GM19043 (cell line): ENCODE measurements around the gene PSMB7.

ENCODE experiments used
- ATAC-seq: cut with Tn5 transposase; IDR thresholded peaks from one replicate; pipeline ENCODE4 v1.9.1; 2021; ENCODE audit warnings: low read depth; ENCODE audit not compliant: unreplicated experiment

Gene PSMB7

DNA sequence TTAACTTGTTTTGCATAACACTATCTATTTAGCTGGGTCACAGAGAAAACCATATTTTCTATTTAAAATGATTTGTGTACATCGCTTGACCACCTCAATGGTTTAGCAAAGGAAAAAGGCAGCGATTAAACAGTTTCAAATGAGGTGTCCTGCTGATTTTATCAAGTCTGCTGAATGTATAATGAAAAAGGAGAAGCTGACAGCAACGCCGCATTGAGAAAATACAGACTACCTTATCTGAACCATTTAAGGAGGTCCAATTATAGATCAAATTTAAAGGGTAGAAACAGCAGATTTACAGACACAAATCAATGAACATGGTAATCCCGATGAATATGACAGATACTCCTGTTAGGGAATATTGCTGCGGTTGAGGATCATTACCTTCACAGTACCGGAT is 29.6 kb downstream of the PSMB7 start:
- no peak for ATAC-seq

DNA sequence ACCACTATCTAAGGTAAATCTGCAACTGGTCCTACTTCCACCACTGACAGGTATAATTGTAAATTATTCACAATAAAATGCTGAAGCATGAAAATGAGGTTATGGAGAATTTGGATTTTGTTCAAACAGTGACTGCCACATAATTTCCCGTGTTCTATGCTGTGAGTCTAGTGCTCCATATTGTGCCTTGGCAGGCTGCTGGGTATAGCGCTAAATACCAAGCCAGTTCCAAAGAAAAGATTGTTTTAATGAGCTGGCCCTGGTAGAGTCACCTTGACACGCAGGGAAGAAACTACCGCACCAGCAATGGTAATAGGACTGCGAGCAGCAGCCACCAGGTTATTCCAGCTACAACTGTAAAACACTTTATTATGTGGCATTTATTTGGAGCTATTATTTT is 30.4 kb downstream of the PSMB7 start:
- no peak for ATAC-seq

- ATAC-seq = no peak
Measured at GRCh38 chr9:124384210-124384609, 31.0 kb downstream of the PSMB7 start.

DNA sequence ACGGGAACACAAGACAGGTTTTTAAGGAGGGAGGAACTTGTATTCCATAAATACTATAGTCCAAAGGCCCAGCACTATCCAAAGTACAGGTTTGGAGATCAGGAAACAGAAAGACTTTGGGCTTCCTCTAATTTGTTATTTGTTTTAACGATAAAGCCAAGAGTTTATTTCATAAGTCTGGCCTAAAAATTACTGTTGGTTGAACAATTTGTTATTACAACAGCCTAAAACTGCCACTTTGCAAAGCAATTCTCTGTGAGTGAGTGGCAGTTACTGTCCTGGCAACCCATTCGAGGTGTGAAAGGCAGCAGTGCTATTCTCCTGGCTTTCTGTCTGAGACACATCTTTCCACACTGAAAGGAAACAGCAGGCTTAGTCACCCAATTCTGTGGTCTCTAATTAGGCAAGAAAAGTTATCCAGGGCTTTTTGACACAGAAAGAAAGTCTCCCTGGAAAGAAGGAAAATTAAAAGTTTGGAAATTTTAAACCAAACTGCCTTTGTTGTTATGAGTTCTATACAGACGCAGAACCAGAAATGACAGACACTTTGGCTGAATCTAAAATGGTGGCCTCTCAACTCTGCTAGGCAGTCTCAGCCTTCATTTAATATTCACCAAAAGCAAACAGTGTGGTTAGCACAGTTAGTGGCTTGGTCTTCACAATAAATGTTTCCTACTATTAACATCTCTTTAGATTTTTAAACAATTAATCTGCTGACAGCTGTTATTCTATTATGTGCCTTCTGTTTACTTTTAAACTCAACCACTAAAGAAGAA is 33.9 kb downstream of the PSMB7 start:
- ATAC-seq = no peak

- ATAC-seq = no peak
Measured at GRCh38 chr9:124377551-124378406, 37.5 kb downstream of the PSMB7 start.

GRCh38 chr9:124376329-124376728 is 38.9 kb downstream of the PSMB7 start:
- ATAC-seq = no peak

GRCh38 chr9:124375726-124376125 is 39.5 kb downstream of the PSMB7 start:
- no peak for ATAC-seq

GRCh38 chr9:124373851-124374250 is 41.4 kb downstream of the PSMB7 start:
- no peak for ATAC-seq

DNA sequence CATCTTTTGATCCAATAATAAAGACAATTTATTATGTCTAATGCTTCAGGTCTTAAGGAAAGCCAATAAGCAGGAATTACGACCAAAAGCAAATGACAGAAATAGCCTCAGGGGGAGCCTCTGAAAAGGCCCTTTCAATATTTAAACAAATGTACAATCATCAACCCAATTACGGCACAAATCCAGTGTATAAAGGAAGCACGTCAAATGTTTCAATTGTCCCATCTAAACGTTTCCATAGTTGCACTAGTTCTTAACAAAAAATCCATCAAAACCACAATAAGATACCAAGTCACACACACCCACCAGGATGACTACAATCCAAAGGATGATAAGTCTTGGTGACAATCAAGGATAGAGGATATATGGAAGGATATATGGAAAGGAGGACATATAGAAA is 41.9 kb downstream of the PSMB7 start:
- ATAC-seq = no peak

DNA sequence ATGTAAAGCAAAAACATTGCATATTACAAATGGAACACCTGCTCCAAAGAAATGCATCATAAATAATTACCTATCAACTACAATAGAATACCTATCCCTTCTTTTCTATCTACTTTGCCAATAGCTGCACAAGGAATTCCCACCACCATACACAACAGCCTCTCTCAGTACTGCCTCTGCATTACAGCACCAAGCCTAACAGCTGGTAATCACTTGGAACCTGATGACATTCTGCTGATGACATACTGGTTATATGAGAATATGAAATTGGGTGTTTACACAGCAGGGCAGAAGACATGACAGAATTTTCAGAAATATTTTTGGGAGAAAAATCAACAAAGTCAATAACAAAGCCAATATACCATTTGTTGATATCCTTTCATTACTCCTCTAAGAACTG is 43.2 kb downstream of the PSMB7 start:
- no peak for ATAC-seq

- no peak for ATAC-seq
Measured at GRCh38 chr9:124370896-124371582, 44.2 kb downstream of the PSMB7 start.

- ATAC-seq = no peak
Measured at GRCh38 chr9:124369231-124369797, 45.9 kb downstream of the PSMB7 start.

DNA sequence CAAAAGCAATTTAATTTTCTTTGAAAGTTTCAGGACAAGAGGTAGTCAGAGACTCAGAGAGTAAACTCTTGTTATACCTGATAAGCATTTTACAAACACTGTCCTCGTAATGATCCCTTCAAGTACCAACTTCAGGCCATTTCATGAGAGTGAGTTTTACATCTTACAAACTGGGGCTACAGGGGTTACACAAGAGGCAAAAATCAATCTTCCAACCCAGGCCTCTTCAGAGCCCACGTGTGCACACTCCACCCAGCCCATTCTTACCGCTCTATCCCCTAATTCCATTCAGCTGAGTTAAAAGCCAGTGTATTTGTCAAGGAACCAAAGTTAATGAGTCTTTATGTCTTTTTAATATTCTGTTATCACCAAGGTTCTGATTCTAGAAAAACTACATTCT is 46.5 kb downstream of the PSMB7 start:
- no peak for ATAC-seq

DNA sequence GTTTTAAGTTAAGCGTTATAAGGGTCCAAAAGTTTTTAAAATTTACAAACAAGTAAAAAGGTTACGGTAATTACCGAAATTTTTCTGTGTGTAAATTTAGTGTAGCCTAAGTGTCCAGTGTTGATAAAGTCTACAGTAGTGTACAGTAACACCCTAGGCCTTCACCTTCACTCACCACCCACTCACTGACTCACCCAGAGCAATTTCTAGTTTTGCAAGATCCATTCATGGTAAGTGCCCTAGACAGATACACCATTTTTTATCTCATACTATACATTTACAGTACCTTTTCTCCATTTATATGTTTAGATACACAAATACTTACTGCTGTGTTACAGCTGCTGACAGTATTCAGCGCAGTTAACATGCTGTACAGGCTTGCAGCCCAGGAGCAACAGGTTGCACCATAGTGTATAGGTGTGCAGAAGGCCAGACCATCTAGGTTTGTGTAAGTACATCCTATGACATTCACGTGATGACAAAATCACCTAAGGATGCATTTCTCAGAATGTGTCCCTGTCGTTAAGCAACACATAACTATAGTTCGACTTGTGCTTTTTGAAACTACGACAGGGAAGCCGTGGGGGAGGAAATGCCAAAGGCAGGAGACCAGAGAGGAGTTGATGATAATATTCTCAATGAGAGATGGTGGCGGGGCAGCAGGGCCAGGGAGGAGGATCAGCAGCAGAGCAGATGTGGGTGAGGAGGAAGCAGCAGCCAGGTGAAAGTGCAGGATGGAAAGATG is 48.6 kb downstream of the PSMB7 start:
- ATAC-seq = no peak

DNA sequence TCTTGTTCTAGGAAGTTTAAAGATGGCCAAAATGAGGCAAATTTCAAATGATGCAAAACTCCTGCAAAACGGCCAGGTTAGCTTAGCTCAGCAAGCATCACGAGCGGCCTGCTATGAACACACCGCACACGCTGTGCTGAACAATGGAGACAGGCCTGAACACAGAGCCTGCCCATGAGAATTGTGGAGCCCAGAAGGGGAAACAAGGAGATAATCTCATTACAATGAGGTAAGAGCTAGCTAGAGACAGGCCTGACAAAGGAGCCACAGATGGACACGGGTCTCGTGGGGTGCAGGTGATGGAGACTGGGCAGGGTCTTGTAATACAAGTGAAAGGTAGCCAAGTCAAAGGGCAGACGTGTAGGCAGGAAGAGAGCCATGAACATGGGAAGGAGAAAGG is 50.2 kb downstream of the PSMB7 start:
- no peak for ATAC-seq

DNA sequence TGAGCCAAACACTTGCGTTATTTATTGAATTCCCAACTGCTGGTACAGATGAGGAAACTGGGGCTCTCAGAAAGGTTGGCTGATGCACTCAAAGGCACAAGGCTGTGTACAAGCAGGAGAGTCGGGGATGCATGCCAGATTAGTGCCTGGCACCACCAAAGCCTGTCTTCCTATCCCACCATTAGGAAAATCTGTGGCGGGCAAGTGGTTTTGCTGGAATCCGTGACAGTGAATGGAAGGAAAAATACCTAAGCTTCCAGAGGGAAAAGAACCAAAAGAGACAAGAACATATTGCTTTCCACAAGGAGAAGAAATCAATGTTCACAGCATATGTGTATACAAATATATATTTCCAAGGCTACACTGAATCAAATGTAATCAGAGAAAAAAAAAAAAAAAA is 51.1 kb downstream of the PSMB7 start:
- ATAC-seq = no peak

- ATAC-seq = no peak
Measured at GRCh38 chr9:124363326-124364096, 51.7 kb downstream of the PSMB7 start.

DNA sequence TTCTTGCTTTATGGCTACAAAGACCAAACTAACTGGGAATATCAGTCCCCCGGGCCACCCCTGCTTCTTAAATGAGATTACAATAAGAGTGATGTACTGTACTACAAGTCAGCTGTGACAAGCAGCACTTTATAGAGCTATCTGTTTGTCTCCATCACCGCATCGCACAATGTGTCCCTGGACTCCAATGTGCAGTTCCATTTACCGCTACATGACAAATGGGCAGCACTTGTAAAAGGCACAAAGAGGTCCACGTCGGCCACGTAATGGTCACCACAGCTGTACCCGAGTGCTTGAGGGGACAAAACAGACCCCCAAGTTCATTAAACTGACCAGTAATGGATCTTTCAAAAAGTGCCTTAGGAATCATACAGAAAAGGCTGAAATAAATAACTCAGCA is 54.1 kb downstream of the PSMB7 start:
- no peak for ATAC-seq

DNA sequence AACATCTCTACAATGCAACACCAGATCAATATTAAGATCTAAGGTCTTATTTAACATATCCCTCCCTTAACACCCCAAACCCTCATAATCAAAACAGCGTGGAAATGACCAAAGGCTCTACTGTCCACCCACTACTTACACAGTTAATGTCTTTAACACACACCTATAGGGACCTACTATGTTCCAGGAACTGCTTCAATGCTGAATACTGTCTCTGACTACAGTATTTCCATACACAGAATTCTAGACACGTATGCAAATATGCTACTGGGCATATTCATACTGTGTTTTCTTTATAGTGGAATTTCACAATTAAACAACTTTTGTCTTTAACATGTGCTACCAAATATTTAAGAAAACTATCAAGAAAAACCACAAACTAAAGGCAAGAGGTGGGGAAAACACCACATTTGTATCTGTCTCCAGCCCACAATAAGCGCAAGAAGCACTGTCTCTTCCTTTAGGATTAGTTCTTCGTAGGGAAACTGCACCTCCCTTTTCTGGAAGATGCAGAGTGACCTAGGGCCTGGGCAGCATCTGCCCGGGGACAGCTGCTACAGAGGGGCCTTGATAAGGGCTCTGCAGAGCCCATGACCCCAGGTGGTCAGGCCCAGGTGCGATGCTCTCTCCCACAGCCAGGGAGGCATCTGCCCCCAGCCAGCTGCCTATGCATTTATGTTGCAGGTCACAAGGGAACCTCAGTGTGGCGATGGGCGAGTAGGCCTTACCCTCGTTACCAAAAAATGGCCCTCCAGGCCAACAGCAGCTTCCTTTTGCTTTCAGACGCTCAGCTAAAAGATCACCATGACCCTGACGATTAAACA is 55.2 kb downstream of the PSMB7 start:
- ATAC-seq = no peak
